Mesenchymal stem cell (in vitro differentiated cells and primary cell): ENCODE data around the gene PLCB3.
"Not testable (repeated sequence)": the region's sequence is repeated elsewhere in the genome, so short reads cannot be mapped to it uniquely, and the experiment has no call there.

Source experiments
- DNase-seq: peaks from one replicate; pipeline ENCODE4 v3.0.0-alpha.2; 2013
- H2AFZ ChIP-seq: one replicate; pipeline ENCODE4 v1.6.1; 2013; ENCODE audit warnings: low read depth, mild to moderate bottlenecking, control low read depth, inconsistent platforms, low read length, moderate library complexity
- H2AK5ac ChIP-seq: 2 replicates; pipeline ENCODE4 v1.6.1; 2013; ENCODE audit warnings: low read length, moderate library complexity, mild to moderate bottlenecking, inconsistent platforms; ENCODE audit not compliant: severe bottlenecking
- H2BK120ac ChIP-seq: one replicate; pipeline ENCODE4 v1.6.1; 2013; ENCODE audit warnings: low read depth, mild to moderate bottlenecking, inconsistent platforms, low read length, moderate library complexity
- H2BK12ac ChIP-seq, 2 experiments: one replicate each; pipeline ENCODE4 v1.6.1; 2013; ENCODE audit warnings: inconsistent platforms in 2 of 2, low read length in 2 of 2, mild to moderate bottlenecking in 2 of 2, moderate library complexity in 2 of 2, control low read depth in 1 of 2
- H2BK15ac ChIP-seq: one replicate; pipeline ENCODE4 v1.6.1; 2013; ENCODE audit warnings: mild to moderate bottlenecking, low read depth, inconsistent platforms; ENCODE audit not compliant: poor library complexity, severe bottlenecking
- H2BK5ac ChIP-seq: 2 replicates; pipeline ENCODE4 v1.6.1; 2013; ENCODE audit warnings: low read depth, mild to moderate bottlenecking, low read length, control low read depth, inconsistent platforms; ENCODE audit not compliant: poor library complexity, severe bottlenecking
- H3K14ac ChIP-seq, 2 experiments: one replicate each; pipeline ENCODE4 v1.6.1; 2013; ENCODE audit warnings: inconsistent platforms in 2 of 2, low read length in 2 of 2, control low read depth in 1 of 2, mild to moderate bottlenecking in 1 of 2, moderate library complexity in 1 of 2
- H3K18ac ChIP-seq, 2 experiments: one replicate each; pipeline ENCODE4 v1.6.1; 2013; ENCODE audit warnings: inconsistent platforms in 2 of 2, low read length in 2 of 2, control low read depth in 1 of 2, low read depth in 1 of 2, mild to moderate bottlenecking in 1 of 2
- H3K23ac ChIP-seq, 2 experiments: one replicate each; pipeline ENCODE4 v1.6.1; 2013; ENCODE audit warnings: inconsistent platforms in 2 of 2, low read length in 2 of 2, mild to moderate bottlenecking in 2 of 2, moderate library complexity in 2 of 2, control low read depth in 1 of 2
- H3K27ac ChIP-seq: 2 replicates; pipeline ENCODE4 v1.5.1; 2013; ENCODE audit warnings: mild to moderate bottlenecking, moderate library complexity, low read length, control low read depth, inconsistent platforms; ENCODE audit not compliant: poor library complexity, severe bottlenecking
- H3K27me3 ChIP-seq, 2 experiments: 2 replicates each; pipeline versions ENCODE4 v1.6.1 to v1.7.0; 2013; ENCODE audit warnings: low read length in 2 of 2, mild to moderate bottlenecking in 2 of 2, moderate library complexity in 2 of 2, control low read depth in 1 of 2, inconsistent platforms in 1 of 2; ENCODE audit not compliant: control insufficient read depth in 1 of 2, insufficient read depth in 1 of 2
- H3K36me3 ChIP-seq, 2 experiments: 2 replicates each; pipeline versions ENCODE4 v1.6.1 to v1.7.0; 2013; ENCODE audit warnings: low read length in 2 of 2, control low read depth in 1 of 2, inconsistent platforms in 1 of 2, low read depth in 1 of 2, mild to moderate bottlenecking in 1 of 2; ENCODE audit not compliant: insufficient read depth in 2 of 2, control insufficient read depth in 1 of 2
- H3K4ac ChIP-seq, 2 experiments: one replicate each; pipeline ENCODE4 v1.6.1; 2013; ENCODE audit warnings: inconsistent platforms in 2 of 2, low read length in 2 of 2, mild to moderate bottlenecking in 2 of 2, moderate library complexity in 2 of 2, control low read depth in 1 of 2, low read depth in 1 of 2
- H3K4me1 ChIP-seq: 2 replicates; pipeline ENCODE4 v1.6.1; 2013; ENCODE audit warnings: low read depth, low read length, control low read depth; ENCODE audit not compliant: control insufficient read depth, insufficient read depth
- H3K4me2 ChIP-seq: 2 replicates; pipeline ENCODE4 v1.6.1; 2013; ENCODE audit warnings: low read length, mild to moderate bottlenecking, inconsistent platforms; ENCODE audit not compliant: poor library complexity, severe bottlenecking
- H3K4me3 ChIP-seq, 2 experiments: 2 replicates each; pipeline versions ENCODE4 v1.5.1 to v1.7.0; 2013; ENCODE audit warnings: low read length in 2 of 2, mild to moderate bottlenecking in 2 of 2, control low read depth in 1 of 2, low read depth in 1 of 2; ENCODE audit not compliant: insufficient read depth in 1 of 2
- H3K79me1 ChIP-seq: replicated peaks from 2 replicates; pipeline ENCODE4 v1.6.1; 2013; ENCODE audit warnings: mild to moderate bottlenecking, control low read depth, low read length, inconsistent platforms; ENCODE audit not compliant: poor library complexity, severe bottlenecking
- H3K9ac ChIP-seq: 2 replicates; pipeline ENCODE4 v1.7.0; 2013; ENCODE audit warnings: mild to moderate bottlenecking, low read length, moderate library complexity
- H3K9me3 ChIP-seq: 2 replicates; pipeline ENCODE4 v1.7.0; 2013; ENCODE audit warnings: mild to moderate bottlenecking, low read length; ENCODE audit not compliant: control insufficient read depth
- H4K8ac ChIP-seq: one replicate; pipeline ENCODE4 v1.6.1; 2013; ENCODE audit warnings: inconsistent platforms, mild to moderate bottlenecking, low read length, moderate library complexity
- H4K91ac ChIP-seq: one replicate; pipeline ENCODE4 v1.6.1; 2013; ENCODE audit warnings: mild to moderate bottlenecking, low read length, inconsistent platforms
- WGBS: methylation state at CpG from one replicate; pipeline ENCODE4 v1.1.7; 2013; ENCODE audit warnings: mixed read lengths; 5-methylcytosine and 5-hydroxymethylcytosine counted together

Gene PLCB3

DNA sequence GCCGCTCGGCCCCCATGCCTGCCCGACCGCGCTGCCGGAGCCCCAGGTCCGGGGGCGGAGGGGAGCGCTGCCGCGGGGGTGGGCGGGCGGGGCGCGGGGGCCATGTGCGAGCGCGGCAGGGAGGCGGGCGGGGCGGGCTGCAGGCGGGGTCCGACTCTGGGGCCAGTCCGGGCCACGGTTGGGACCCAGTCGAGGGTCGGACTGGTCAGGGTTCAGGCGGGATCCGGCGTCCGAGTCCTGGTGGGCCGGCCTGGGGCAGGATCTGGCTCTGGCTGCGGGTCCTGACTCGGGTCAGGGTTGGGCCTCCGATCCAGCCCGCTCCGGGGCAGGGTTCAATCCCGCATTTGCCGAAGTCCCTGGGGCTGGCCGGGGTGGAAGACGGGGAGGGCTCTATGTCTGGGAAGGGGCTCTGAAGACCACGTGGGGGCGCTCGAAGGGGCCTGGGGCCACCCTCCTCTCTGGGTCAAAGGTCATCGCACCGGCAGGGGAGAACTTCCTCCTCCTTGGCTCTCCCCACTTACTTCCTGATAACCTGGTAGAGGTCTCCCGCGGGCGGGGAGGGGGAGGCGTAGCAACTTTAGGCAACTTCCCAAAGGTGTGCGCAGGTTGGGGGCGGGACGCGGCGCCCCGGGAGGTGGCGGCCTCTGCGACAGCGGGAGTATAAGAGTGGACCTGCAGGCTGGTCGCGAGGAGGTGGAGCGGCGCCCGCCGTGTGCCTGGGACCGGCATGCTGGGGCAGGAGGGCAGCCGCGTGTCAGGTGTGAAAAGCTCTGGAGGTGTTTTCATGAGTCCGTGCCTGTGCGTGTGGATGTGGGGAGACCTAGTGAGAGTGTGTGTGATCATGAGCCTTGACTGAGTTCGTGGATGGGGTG, 54.6 kb downstream of the PLCB3 start:
- WGBS: 1% methylated on average over 51 of the region's 71 CpGs
- Histone ChIP-seq H2BK120ac (peak overlapping the region; percentile 64), H2AK5ac (peak overlapping the region; percentile 27), H3K4me1 (peaks cover 18% of the 10 kb centered on the region), H3K9ac (peak overlapping the region; percentile 85), H3K4me2 (peak overlapping the region; percentile 99), H3K27me3 (peaks cover 0 to under 1% of the 10 kb centered on the region in 2 experiments), H3K27ac (peak overlapping the region; percentile 8), H3K4me3 (peak overlapping the region; percentile 80 to 83), H3K14ac (peak overlapping the region in 1 of 2 experiments; percentile 96), H3K9me3 (no peaks in the 10 kb centered on the region), H2BK15ac (peak overlapping the region; percentile 77), H4K8ac (peak overlapping the region; percentile 93), H3K18ac (peak overlapping the region; percentile 81 to 85), H2AFZ (no peak overlapping the region), H4K91ac (peak overlapping the region; percentile 87), H3K79me1 (peaks cover 16% of the 10 kb centered on the region), H2BK5ac (no peak overlapping the region), H3K4ac (peak overlapping the region; percentile 39 to 54), H2BK12ac (peak overlapping the region in 1 of 2 experiments; percentile 51), H3K23ac (peak overlapping the region in 1 of 2 experiments; percentile 70), H3K36me3 (no peaks in the 10 kb centered on the region)
- peak; percentile 40 for DNase-seq

DNA sequence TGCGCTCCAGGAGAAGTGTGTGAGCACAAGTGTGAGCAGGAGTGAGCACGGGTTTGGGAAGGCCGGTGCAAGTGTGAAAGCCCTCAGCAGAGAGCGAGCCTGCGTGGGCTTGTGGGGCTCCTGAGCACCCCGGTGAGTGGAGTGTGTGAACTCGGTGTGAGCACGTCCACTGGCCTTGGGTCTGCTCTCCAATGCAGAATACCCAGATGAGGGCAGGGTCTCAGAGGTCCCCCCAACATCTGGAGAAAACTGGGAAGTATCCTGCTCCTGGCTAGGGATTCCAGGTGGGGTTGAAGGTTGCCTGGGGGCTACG, 55.2 kb downstream of the PLCB3 start:
- WGBS: 34% methylated on average over 9 of the region's 9 CpGs
- Histone ChIP-seq H3K4me2 (peak overlapping the region; percentile 99), H3K79me1 (peaks cover 19% of the 10 kb centered on the region), H2BK5ac (no peak overlapping the region), H3K18ac (peak overlapping the region; percentile 14 to 81), H4K8ac (peak overlapping the region; percentile 93), H3K4ac (peak overlapping the region in 1 of 2 experiments; percentile 54), H3K14ac (peak overlapping the region in 1 of 2 experiments; percentile 96), H4K91ac (peak overlapping the region; percentile 87), H2BK12ac (peak overlapping the region in 1 of 2 experiments; percentile 54), H3K9me3 (no peaks in the 10 kb centered on the region), H3K9ac (peak overlapping the region; percentile 85), H2BK120ac (no peak overlapping the region), H2AK5ac (peak overlapping the region; percentile 31), H3K4me1 (peaks cover 18% of the 10 kb centered on the region), H3K27me3 (no peaks in the 10 kb centered on the region), H3K4me3 (peak overlapping the region; percentile 80 to 83), H2AFZ (no peak overlapping the region), H2BK15ac (peak overlapping the region; percentile 54), H3K27ac (no peak overlapping the region), H3K36me3 (no peaks in the 10 kb centered on the region), H3K23ac (peak overlapping the region in 1 of 2 experiments; percentile 31)
- DNase-seq: no peak

DNA sequence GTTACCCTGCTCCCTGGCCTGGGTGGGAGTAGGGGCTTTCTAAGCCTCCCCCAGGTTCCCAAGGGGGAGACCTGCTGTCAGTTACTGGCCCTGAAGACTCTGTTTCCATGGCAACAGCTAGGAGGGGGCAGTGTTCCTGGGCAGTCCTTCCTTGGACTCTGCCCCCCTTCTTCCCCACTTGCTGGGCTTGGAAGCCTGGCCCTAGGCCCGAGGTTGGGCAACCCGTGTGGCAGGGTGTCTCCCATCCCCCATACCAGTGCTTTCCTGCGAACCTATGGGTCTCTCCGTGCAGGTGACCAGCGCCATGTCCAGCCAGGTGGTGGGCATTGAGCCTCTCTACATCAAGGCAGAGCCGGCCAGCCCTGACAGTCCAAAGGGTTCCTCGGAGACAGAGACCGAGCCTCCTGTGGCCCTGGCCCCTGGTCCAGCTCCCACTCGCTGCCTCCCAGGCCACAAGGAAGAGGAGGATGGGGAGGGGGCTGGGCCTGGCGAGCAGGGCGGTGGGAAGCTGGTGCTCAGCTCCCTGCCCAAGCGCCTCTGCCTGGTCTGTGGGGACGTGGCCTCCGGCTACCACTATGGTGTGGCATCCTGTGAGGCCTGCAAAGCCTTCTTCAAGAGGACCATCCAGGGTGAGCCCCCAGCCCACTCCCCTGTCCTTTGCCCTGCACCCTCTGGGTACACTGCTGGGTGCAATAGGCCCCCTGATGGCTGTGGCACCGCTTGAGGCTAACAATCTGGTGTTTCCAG, 55.7 kb downstream of the PLCB3 start:
- no peak overlapping the region for H4K91ac ChIP-seq
- no peak overlapping the region for H2AFZ ChIP-seq
- 87% methylated on average over 15 of the region's 15 CpGs for WGBS
- peak overlapping the region; percentile 31 for H2AK5ac ChIP-seq
- DNase-seq: no peak
- peak overlapping the region; percentile 54 for H2BK15ac ChIP-seq
- no peak overlapping the region for H3K4ac ChIP-seq
- H3K18ac ChIP-seq: no peak overlapping the region
- H3K4me2 ChIP-seq: peak overlapping the region; percentile 99
- H3K4me1 ChIP-seq: peaks cover 18% of the 10 kb centered on the region
- no peak overlapping the region for H3K23ac ChIP-seq
- H3K9ac ChIP-seq: peak overlapping the region; percentile 85
- H3K79me1 ChIP-seq: peaks cover 19% of the 10 kb centered on the region
- no peaks in the 10 kb centered on the region for H3K9me3 ChIP-seq
- H2BK12ac ChIP-seq: no peak overlapping the region
- H3K27me3 ChIP-seq: no peaks in the 10 kb centered on the region
- no peak overlapping the region for H3K27ac ChIP-seq
- H3K36me3 ChIP-seq: no peaks in the 10 kb centered on the region
- H4K8ac ChIP-seq: peak overlapping the region; percentile 66
- no peak overlapping the region for H3K14ac ChIP-seq
- no peak overlapping the region for H2BK120ac ChIP-seq
- H3K4me3 ChIP-seq: peak overlapping the region in 1 of 2 experiments; percentile 80
- no peak overlapping the region for H2BK5ac ChIP-seq

DNA sequence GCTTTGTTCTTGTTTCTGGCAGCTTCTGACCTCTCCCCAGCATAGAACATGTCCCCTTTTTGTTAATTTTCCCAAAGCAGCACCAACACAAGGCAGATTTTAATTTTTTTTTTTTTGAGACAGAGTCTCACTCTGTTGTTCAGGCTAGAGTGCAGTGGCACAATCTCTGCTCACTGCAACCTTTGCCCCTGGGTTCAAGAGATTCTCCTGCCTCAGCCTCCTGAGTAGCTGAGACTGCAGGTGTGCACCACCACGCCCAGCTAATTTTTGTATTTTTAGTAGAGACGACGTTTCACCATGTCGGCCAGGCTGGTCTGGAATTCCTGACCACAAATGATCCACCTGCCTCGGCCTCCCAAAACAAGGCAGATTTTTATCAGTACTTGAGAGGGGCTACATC, 56.5 kb downstream of the PLCB3 start:
- not testable (repeated sequence) for H4K8ac ChIP-seq, H3K9me3 ChIP-seq, H3K4ac ChIP-seq, H3K23ac ChIP-seq, H3K27me3 ChIP-seq, H2BK120ac ChIP-seq, H3K27ac ChIP-seq, H3K36me3 ChIP-seq, H3K18ac ChIP-seq, DNase-seq, H4K91ac ChIP-seq, H3K4me3 ChIP-seq, H3K4me2 ChIP-seq, H2BK5ac ChIP-seq, H3K14ac ChIP-seq, H2AK5ac ChIP-seq, H2AFZ ChIP-seq, H2BK15ac ChIP-seq, H2BK12ac ChIP-seq
- H3K4me1 ChIP-seq: peaks cover 18% of the 10 kb centered on the region
- peak overlapping the region; percentile 24 for H3K9ac ChIP-seq
- 94% methylated on average over 5 of the region's 5 CpGs for WGBS
- peaks cover 25% of the 10 kb centered on the region for H3K79me1 ChIP-seq
